GM15510 (cell line): ENCODE measurements around the gene SPSB1.

Source experiments
- POLR2A ChIP-seq: IDR thresholded peaks from 3 replicates; pipeline ENCODE4 v1.6.1; 2011; ENCODE audit warnings: borderline replicate concordance; ENCODE audit not compliant: insufficient read length; ENCODE audit errors: extremely low read depth

Gene SPSB1

DNA sequence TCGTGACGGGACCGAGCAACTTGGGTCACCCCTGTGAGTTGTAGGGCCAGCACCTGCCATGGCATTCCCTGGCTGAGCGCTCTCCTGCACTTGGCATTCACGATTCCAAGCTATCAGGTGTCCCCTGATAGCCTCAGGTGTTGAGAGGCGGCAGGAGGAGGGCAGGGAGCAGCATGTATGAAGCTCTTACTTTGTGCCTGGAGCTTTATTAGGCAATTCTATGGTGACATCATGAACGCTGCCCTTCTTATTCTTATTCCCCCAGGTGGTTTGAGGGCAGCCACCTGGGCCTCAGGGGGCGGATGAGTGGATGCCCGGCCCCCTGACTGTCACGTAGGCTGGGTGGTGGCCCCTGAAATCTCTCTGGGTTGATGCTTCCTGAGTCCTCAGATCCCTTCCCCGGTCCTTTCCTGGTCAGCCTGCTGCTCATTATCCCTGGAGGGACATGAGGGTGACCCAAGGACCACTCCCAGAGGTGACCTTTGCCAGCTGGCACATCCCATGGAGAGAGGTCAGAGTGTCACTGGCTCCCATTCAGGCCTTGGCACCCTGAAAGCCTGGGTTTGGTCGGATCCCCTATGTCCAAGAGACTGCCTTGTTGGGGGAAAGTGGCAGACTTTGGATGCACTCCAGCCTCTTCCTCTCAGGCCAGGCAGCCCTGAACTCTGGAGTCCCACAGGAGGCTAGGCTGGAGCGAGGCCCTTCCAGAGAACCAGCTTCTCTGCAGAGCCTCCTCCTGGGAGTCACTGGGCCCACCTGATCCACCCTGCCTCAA, 51.9 kb downstream of the SPSB1 start:
- no peak for TF ChIP-seq POLR2A

DNA sequence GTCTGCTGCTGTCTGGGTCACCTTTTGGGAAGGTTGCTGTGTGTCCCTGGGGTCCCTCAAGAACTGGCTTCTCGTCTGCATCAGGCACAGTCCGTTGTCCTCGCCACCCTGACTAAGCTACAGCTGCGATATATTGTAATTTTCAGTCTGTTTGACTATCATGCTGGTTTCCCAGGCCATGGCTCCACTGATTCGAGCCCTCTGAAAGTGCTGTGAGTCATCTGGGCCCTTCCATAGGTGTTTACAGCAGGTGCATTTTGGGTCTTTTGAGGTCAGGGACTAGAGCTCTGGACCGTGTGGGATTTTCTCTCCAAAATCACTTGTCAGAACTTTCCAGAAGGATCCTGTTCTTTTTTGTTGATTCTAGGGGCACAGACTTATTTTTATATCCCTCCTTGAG, 52.8 kb downstream of the SPSB1 start:
- no peak for TF ChIP-seq POLR2A

DNA sequence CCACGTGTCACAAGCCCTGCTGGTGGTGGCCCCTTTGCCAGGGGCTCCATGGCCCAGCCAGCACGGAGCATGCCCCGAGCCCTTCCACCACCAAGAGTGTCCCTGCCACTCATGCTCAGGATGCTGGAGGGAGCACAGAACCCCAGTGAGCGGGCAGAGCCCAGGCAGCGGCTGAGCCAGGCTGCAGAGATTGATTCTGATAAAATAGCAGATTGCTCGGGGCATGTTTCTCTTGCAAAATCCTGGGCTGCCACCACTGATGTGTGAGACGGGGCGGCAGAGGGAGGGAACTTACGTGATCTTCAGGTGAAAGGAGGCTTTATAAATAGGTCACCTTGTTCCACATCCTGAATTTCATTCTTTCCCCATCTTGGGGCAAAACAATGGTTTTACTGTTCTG, 53.2 kb downstream of the SPSB1 start:
- TF ChIP-seq POLR2A = no peak

DNA sequence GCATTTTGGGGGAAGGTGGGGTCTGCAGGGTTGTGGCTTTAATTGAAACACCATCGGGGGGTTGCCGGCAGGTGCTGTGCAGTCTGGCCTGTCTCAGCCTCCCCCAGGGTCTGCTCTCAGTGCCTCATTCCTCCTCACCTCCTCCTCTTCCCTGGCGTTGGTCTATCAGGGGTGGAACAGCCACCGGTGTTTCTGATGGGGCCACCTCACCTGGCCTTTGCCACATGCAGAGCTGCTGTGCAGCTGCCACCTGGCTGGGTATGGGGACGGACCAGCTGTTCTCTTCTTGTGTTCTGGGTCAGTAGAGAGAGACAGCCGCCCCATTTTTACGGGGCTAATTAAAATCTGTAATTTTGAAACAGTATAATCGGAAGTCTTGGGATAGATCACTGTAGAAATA, 53.9 kb downstream of the SPSB1 start:
- TF ChIP-seq POLR2A = no peak

DNA sequence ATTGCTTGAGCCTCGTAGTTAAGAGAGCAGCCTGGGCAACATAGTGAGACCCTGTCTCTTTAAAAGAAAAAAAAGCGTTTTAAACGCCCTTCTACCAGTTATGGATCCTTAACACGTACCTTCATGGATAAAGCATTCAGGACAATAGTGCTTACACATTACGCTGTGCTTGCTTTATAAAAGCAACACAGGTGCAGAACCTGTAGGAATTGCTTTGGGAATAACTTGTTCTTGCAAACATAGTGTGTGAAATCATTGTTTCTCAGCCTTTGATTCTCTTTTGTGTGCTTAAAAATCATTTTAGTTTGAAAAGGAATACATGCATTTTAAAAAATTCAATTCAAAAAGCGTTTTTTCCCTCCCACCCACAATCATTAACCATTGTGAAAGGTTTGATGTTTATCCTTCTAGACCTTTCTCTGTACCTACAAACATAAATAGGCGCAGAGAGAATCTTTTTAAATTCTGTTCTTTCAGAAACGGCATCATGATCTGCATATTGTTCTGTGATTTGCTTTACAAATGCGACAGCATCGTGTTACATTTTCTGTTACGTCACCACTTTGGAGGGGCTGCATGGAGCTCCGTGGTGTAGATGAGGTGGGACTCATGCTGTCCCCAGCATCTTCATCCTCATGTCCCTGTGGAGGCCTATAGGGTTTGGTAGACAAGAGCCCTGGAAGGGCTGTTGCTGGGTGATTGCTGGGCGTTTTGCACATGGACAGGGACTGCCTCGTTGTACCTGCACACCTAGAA, 54.6 kb downstream of the SPSB1 start:
- no peak for TF ChIP-seq POLR2A

DNA sequence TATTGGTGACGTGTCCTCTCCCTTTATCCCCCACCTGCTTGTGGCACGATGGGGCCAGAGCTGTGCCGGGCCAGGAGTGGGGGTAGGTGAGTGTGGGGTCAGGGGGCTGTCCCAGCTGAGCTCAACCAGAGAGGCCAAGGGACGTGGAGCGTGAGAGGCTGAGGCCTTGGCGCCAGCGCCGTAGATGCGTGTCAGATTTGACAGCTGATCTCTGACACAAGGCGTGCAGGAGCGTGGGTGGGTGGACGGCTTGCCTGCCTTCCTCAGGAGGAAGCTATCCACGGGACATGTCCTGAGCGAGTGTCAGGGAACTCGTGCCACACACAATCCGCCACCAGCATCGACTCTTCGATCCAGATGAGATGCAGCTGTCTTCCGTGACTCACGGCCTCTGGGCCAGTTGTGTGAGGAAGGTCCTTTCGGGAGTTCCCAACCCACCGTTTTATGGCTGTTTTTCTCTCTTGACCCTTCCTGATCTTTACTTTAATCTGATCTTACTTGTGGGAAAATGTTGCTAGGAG, 56.7 kb downstream of the SPSB1 start:
- TF ChIP-seq POLR2A = no peak

DNA sequence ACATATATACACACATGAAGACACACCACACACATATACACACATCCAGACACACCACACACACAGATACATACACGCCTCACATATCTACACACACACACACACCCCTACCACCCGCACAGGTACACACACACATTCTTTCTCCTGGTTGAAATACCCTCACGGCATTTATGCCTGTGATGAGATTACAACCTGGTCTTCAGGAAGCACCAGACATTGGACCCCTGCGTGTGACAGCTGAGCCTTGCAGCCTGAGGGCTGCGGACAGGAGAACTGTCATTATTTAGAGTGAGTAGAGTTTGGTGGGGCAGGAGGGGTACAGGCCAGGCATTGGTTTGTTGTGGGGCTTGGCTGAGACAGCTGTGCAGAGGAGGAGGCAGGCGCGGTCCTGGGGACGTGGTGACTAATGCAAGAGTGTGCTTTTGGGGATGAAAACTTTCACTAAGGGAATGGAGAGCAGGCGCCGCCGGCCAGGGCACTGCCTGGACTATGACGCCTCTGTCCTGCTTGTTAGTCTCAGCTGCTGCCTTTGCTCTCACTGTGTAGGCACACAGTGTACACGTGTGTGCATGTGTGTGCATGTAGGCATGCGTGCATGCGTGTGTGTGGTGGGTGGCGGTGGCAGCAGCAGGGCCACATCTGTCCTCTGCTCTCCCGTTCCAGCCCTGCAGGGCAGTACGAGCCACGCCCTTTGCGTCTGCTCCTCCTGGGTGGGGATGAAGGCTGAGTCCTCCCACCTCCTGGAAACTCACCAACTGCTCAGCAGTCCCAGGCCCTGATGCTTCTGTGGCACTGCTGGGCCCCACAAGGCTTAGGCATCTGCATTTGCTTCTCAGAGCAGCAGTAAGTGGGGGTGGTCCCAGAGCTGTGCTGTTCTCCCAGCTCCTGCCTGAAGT, 57.6 kb downstream of the SPSB1 start:
- no peak for TF ChIP-seq POLR2A

DNA sequence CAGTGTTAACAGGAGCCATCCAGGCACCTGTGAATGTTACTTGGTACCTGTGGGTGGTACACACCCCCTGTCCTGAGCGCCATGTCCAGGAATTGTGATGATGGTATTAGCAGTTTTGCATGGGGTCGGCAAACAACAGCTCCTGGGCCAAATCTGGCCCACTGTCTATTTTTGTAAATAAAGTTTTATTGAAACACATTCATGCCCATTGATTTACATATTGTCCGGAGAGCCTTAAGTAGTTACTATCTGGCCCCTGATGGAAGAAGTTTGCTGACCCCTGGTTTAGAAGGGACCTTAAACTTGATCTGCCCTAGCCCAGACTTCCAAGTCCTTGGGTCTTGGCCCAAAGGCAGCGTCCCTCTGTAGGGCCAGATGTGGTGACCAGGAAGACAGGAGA, 58.3 kb downstream of the SPSB1 start:
- TF ChIP-seq POLR2A = no peak

DNA sequence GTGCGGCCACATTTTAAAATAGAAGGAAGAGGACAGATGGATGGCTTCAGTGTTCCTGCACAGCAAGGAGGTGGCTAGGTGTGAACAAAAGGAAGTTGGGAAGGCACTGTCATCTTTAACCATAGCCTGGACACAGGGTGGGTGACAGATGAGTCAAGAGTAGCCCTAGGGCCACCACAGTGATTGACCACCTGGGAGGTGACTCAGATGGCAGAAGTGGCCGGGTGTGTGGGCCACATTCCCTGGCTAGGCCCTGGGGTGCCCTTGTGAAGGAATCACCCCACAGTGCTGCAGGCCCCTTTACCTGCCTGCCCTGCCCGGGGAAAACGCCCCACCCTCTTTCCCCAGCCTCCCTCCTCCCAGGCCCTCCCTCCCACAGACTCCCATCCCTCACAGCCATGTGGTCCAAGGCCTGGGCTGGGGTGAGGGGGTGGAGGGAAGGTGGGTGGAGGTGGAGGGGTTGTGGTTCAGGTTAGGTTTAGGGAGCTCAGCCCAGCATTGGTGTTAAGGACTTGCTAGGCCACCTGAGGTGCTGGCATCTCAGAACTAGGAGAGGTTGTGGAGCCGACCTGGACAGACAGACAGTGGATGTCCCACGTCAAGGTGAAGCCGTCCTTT, 59.1 kb downstream of the SPSB1 start:
- no peak for TF ChIP-seq POLR2A

DNA sequence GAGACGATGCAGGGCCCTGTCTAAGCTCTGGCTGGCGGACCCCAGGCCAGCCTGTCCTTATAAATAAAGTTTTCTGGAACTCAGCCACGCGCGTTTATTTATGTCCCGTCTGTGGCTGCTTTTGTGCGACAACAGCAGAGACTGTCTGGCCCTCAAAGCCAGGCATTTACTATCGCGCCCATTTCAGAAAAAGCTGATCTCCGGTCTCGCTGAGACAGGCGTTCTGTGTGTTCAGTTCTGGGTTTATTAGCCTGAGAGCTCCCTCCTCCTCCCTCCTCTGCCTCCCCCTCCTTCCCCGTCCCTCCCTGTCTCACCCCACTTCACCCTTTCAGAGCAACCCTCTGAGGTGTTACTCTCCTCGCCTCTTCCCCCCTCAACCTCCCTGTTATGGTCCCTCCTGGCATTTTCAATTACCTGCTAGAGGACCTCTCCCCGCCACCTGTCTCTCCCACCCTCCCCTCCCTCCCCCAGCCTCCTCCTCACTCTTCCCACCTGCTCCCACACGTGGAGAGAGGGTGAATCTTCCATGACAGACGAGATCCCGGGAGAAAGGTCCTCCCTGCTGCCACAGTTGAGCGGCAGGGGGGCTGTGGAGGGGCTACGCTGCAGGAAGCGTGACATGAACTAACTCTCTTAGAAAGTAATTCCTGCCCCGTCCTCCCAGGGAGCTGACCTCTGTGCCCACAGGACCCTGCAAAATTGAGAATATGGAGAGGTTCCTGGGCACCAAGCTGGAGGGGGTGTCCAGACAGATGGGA, 59.9 kb downstream of the SPSB1 start:
- TF ChIP-seq POLR2A = no peak

DNA sequence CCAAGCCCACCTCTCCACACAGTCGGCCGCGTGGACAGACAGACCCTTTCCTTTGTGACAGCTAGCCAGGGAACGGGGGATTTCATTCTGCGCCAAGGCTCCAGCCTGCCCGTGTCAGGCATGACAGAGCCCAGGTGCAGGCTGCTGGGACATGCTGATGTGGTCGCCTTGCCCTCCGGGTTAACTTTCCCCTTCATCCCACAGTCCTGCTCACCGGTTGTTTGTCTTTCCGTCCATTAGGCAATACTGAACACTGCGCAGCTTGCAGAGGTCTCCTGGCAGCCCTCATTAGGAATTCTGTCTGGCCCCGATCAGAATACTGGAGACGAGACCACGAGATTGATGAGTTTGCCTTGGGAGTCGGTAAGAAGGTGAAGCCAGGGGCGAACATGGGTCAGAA, 62.8 kb downstream of the SPSB1 start:
- no peak for TF ChIP-seq POLR2A

DNA sequence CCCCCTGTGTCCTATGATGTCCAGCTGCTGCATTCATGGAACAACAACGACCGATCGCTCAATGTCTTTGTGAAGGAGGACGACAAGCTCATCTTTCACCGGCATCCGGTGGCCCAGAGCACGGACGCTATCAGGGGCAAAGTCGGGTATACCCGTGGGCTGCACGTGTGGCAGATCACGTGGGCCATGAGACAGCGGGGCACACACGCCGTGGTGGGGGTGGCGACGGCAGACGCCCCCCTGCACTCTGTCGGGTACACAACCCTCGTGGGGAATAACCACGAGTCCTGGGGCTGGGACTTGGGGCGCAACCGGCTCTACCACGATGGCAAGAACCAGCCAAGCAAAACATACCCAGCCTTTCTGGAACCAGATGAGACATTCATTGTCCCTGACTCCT, 63.3 kb downstream of the SPSB1 start:
- TF ChIP-seq POLR2A = no peak

DNA sequence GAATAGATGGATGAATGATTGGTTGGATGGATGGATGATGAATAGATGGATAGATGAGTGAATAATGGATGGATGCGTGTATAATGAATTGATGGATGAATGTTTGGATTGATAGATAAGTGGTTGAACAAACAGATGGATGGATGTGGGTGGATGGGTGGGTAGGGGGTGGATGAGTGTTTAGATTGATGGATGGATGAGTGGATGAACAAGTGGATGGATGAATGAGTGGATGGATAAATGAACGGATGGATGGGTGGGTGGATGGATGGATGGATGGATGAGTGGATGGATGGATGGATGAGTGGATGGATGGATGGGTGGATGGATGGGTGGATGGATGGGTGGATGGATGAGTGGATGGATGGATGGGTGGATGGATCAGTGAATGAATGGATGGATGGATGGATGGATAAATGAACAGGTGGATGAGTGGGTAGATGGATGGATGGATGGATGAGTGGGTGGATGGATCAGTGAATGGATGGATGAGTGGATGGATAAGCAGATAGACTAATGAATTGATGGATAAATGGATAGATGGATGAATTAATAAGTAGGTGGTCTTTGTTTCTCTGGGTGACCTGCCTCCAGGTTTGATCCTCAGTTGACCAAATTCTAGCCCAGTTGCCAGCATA, 64.3 kb downstream of the SPSB1 start:
- no peak for TF ChIP-seq POLR2A
